ENCODE data around the gene SEL1L3.

DNA sequence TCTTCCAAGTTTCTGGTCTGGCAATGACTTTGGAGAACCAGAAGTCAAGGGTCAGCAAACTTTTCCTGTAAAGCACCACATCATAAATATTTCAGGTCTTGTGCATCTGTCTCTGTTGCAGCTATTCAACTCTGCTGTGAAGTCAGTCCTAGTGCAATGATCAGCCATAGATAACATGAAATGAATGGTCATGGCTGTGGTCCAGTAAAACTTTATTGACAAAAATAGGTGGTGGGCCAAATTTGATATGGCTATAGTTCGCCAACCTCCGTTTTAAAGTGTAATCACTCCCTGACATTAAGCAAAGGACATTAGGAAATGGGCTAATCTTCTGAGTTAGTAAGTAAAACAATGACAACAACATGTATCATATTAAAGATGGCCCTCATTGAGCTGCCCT is 20.8 kb upstream of the SEL1L3 start:
- TF ChIP-seq, protein P1, sequence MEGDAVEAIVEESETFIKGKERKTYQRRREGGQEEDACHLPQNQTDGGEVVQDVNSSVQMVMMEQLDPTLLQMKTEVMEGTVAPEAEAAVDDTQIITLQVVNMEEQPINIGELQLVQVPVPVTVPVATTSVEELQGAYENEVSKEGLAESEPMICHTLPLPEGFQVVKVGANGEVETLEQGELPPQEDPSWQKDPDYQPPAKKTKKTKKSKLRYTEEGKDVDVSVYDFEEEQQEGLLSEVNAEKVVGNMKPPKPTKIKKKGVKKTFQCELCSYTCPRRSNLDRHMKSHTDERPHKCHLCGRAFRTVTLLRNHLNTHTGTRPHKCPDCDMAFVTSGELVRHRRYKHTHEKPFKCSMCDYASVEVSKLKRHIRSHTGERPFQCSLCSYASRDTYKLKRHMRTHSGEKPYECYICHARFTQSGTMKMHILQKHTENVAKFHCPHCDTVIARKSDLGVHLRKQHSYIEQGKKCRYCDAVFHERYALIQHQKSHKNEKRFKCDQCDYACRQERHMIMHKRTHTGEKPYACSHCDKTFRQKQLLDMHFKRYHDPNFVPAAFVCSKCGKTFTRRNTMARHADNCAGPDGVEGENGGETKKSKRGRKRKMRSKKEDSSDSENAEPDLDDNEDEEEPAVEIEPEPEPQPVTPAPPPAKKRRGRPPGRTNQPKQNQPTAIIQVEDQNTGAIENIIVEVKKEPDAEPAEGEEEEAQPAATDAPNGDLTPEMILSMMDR (IDR thresholded peaks at IDR 0.05), result no peak
- no peak for TF ChIP-seq POLR2A (IDR thresholded peaks at IDR 0.05)
